ENCODE measurements around the gene DUSP11. TPM values are rescaled to one million over a fixed set of nuclear protein-coding genes. Genes with fewer than 3 reads are reported as not detected.
"Not testable (repeated sequence)": the region's sequence is repeated elsewhere in the genome, so short reads cannot be mapped to it uniquely, and the experiment has no call there.

The DUSP11 gene
- total RNA-seq, 4 donors from 2014 or later = 19.8 to 34.1 (median 25.3) TPM

- H3K4me3 ChIP-seq = no peak overlapping the region
- H3K27me3 ChIP-seq = peaks cover 0 to 8% of the 10 kb centered on the region in 2 donors
- no peaks in the 10 kb centered on the region for H3K4me1 ChIP-seq
- no peak for TF ChIP-seq POLR2A (IDR thresholded peaks at IDR 0.05)
- TF ChIP-seq, protein P1, sequence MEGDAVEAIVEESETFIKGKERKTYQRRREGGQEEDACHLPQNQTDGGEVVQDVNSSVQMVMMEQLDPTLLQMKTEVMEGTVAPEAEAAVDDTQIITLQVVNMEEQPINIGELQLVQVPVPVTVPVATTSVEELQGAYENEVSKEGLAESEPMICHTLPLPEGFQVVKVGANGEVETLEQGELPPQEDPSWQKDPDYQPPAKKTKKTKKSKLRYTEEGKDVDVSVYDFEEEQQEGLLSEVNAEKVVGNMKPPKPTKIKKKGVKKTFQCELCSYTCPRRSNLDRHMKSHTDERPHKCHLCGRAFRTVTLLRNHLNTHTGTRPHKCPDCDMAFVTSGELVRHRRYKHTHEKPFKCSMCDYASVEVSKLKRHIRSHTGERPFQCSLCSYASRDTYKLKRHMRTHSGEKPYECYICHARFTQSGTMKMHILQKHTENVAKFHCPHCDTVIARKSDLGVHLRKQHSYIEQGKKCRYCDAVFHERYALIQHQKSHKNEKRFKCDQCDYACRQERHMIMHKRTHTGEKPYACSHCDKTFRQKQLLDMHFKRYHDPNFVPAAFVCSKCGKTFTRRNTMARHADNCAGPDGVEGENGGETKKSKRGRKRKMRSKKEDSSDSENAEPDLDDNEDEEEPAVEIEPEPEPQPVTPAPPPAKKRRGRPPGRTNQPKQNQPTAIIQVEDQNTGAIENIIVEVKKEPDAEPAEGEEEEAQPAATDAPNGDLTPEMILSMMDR (IDR thresholded peaks at IDR 0.05) = no peak
- TF ChIP-seq EP300 (IDR thresholded peaks at IDR 0.05) = no peak
- no peaks in the 10 kb centered on the region for H3K9me3 ChIP-seq
- DNase-seq (ENCODE audit: low spot score in 2 of 2) = no peak
- H3K36me3 ChIP-seq = no peaks in the 10 kb centered on the region
- H3K27ac ChIP-seq = no peak overlapping the region
These were observed 32.0 kb upstream of the DUSP11 start for GRCh38 chr2:73811878-73812277.

DNA sequence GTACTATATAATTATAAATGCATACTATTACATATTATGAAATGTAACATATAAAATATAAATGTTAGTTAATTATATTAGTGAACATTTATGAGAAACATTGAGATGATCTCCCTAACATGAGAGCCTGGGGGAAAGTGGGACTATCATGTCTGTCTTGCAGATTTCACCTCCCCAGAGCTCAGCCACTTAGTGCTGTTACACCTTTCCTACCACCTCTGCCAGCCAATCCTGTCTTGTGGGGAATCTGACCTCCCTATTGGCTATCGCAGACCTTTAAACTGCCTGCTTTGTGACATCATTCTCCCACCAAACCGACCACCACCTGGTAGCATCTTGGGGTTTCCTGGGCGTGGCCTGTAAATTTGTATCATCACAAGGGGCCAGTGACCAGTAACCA, 4.0 kb upstream of the DUSP11 start, which contains the start of gene C2orf78:
C2orf78 (plus strand) TSS at position 301 of the 400 bp plus-strand sequence. CDS start 127 bp downstream, outside the sequence.
- not testable (repeated sequence) for H3K27ac ChIP-seq; H3K27me3 ChIP-seq; DNase-seq (ENCODE audit: low spot score in 2 of 2); H3K36me3 ChIP-seq; H3K4me1 ChIP-seq; H3K4me3 ChIP-seq; H3K9me3 ChIP-seq
- whole genome bisulfite sequencing, 2 donors = no CpG with 5 or more reads among the region's 3 CpGs

GRCh38 chr2:73783402-73783801, 3.5 kb upstream of the DUSP11 start:
- not testable (repeated sequence) for H3K27me3 ChIP-seq; H3K4me3 ChIP-seq; H3K36me3 ChIP-seq; H3K27ac ChIP-seq; DNase-seq (ENCODE audit: low spot score in 2 of 2); H3K9me3 ChIP-seq; H3K4me1 ChIP-seq
- 81 to 83% methylated on average over 15 of the region's 15 CpGs for WGBS, 2 donors

DNA sequence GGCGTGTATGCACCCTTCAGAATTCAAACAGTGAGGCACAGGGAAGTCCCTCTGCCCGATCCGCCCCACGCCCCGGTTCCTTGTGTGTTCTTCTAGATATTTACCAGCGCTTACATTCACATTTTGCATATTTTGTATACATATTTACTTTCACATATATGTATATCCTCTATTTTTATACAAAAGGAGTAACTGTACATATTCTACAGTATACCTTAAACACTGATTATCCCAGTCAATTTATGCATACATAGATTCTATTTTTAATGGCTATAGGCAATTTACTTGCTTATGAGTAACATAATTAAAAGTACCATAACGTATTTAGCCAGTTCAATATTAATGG, 307 bp upstream of the DUSP11 start:
- Histone ChIP-seq H3K9me3 (no peaks in the 10 kb centered on the region), H3K36me3 (peaks cover 0 to 20% (median 0%) of the 10 kb centered on the region in 3 donors), H3K4me1 (peaks cover 0 to 19% (median 3%) of the 10 kb centered on the region in 4 donors), H3K27ac (peak overlapping the region; percentile 74 to 94 (median 91)), H3K27me3 (no peaks in the 10 kb centered on the region), H3K4me3 (peak overlapping the region; percentile 75 to 88 (median 82))
- 5 to 6% methylated on average over 7 of the region's 7 CpGs for WGBS, 2 donors
- TF ChIP-seq EP300 (IDR thresholded peaks at IDR 0.05) = no peak
- TF ChIP-seq, protein P1 (IDR thresholded peaks at IDR 0.05) = peak in 1 of 5 experiments; percentile 1
- DNase-seq (ENCODE audit: low spot score in 2 of 2) = no peak

DNA sequence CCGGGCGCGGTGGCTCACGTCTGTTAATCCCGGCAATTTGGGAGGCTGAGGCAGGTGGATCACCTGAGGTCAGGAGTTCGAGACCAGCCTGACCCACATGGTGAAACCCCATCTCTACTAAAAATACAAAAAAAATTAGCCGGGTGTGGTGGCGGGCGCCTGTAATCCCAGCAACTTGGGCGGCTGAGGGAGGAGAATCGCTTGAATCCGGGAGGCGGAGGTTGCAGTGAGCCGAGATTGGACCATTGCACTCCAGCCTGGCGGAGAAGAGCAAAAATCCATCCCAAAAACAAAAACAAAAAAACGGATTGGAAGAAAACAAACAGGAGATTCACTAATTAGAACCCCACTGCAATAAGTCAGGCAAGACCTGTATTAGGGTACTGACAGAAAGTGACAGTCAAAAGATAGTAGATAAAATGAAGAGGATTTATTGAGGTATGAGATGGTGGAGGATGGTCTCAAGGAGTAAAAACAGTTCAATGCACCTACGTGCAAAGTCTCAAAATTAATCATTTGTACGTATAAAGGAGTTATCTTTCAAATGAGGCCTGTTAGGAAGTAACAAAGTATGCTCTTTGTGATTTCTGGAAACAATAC, 936 bp downstream of the DUSP11 start:
- 69 to 76% methylated on average over 18 of the region's 18 CpGs for WGBS, 2 donors
- not testable (repeated sequence) for H3K9me3 ChIP-seq; H3K27me3 ChIP-seq; DNase-seq (ENCODE audit: low spot score in 2 of 2)
- peaks cover 0 to 32% (median 0%) of the 10 kb centered on the region in 3 donors for H3K36me3 ChIP-seq
- H3K27ac ChIP-seq = peak overlapping the region; percentile 74 to 94 (median 91)
- peaks cover 0 to 21% (median 3%) of the 10 kb centered on the region in 4 donors for H3K4me1 ChIP-seq
- peak overlapping the region; percentile 75 to 88 (median 82) for H3K4me3 ChIP-seq

GRCh38 chr2:73776869-73777519, 2.9 kb downstream of the DUSP11 start:
- Histone ChIP-seq H3K36me3 (peaks cover 0 to 51% (median 0%) of the 10 kb centered on the region in 3 donors), H3K4me1 (peaks cover 0 to 26% (median 3%) of the 10 kb centered on the region in 4 donors), H3K27ac (no peak overlapping the region), H3K4me3 (no peak overlapping the region), H3K27me3 (no peaks in the 10 kb centered on the region), H3K9me3 (no peaks in the 10 kb centered on the region)
- DNase-seq (ENCODE audit: low spot score in 2 of 2) = no peak
- TF ChIP-seq EP300 (IDR thresholded peaks at IDR 0.05) (no peak), POLR2A (IDR thresholded peaks at IDR 0.05) (no peak)
- TF ChIP-seq, protein P1 (IDR thresholded peaks at IDR 0.05) = no peak
- WGBS, 2 donors = 88 to 90% methylated on average over 8 of the region's 8 CpGs
